NCI-H2196 (cell line): Measurements from ENCODE around the gene MB21D2.
"Not testable (repeated sequence)": the region's sequence is repeated elsewhere in the genome, so short reads cannot be mapped to it uniquely, and the experiment has no call there.

Experiments used
- DNase-seq: peaks from one replicate; lab custom pipeline; 2025; ENCODE audit not compliant: unreplicated experiment; lab: John Stamatoyannopoulos, UW

The MB21D2 gene

GRCh38 chr3:192817053-192817452 lies 100.6 kb downstream of the MB21D2 start:
- DNase-seq: no peak

GRCh38 chr3:192816351-192816750 lies 101.3 kb downstream of the MB21D2 start:
- peak; percentile 91 for DNase-seq

- DNase-seq: peak; percentile 84
Measured at GRCh38 chr3:192812743-192813383, 104.8 kb downstream of the MB21D2 start.

GRCh38 chr3:192805711-192806110 lies 111.9 kb downstream of the MB21D2 start:
- no peak for DNase-seq

GRCh38 chr3:192804502-192804901 lies 113.2 kb downstream of the MB21D2 start:
- no peak for DNase-seq

DNA sequence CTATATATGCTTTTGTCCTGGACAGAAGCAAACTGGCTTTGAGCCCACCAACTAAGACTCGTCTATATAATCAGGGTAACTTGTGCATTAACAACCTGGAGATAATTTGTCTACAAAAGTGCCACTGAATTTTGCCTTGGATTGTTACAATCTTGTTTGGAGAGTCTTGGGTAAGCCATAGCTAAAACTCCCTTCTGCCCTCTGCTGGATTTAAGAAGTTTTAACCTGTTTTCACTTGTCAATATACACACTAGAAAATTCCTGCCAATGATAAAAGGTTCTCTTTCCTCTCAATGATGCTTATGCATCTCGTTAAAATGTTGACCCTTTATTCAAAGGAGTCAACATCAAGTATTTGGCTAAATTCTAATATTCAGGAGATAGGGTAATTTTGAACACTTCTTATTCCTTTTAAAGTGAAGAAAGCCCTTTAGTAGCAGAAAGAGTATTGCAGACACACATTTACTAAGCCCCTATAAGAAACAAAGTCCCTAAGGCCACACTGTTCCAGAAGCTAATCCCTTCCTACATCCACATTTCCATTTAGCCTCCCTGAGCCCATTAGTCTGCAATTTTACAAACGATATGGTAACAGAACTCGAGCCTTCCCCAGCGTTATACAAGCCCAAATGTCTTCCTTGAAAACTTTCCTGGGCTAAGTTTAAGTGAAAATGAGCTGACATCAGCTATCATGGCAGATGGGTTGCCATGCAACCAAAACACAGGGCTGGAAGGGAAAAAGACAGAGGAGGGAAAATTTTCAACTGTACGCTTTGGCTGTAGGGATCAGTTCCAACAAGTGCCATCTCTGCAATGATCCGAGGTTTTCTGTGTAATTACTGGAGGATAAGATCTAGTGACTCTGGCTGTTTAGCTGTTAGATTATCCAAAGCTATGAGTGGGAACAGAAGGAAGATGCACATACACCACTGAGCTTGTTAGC lies 114.4 kb downstream of the MB21D2 start:
- DNase-seq: peak; percentile 69

DNA sequence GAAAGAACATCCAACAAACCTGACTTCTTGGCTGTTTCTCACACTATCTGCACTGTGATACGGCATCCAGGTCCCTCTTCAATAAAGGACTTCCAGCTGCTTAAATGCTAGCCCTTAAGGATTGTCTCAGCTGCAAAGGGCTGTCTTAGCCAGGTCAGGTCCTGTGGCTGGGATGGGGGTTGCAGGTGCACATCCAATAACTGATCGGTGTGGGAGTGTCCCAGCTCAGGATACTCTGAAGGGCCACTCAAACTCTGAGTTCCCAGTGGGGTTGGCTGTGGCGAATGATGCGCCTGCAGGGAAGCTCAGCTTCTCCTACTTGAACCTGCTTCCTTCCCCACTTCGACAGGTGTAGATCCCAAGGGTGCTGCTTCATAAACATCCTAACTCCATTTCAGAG lies 115.7 kb downstream of the MB21D2 start:
- DNase-seq: no peak

DNA sequence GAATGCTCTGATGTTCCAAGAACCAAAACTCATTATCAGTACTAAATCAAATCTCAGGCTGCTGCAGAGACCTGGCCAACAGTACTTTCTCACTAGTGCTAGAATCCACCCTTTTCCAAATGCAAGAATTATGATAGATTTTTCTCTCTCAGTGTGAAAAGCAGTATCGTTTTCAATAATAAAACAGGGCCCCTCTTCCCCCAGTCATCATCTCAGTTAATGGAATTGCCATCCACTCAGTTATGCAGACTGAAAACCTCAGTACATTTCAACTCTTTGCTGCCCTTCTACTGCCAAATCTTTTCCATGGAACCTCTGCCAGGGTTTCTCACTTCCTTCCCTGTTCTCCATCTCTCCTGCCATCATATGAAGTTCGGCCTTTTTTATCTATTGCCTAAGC lies 117.9 kb downstream of the MB21D2 start:
- no peak for DNase-seq

DNA sequence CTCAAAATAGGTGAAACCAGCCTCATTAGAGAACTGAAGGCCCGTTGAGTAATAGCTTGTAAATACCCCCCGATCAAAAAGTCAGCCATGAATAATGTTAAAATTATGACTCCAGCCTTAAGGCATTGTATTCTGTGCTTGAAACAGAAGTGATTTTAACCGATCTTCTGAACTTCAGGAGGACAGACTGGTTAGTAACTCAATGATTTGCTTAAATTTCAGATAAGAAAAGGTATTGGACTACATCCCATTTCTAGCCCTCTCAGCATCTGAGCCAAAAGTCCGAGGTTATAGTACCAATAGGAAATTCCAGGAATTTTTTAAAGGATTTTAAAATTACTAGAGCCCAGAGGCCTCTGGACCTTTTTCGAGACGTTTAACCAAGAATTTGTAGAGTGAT lies 122.6 kb downstream of the MB21D2 start:
- no peak for DNase-seq

DNA sequence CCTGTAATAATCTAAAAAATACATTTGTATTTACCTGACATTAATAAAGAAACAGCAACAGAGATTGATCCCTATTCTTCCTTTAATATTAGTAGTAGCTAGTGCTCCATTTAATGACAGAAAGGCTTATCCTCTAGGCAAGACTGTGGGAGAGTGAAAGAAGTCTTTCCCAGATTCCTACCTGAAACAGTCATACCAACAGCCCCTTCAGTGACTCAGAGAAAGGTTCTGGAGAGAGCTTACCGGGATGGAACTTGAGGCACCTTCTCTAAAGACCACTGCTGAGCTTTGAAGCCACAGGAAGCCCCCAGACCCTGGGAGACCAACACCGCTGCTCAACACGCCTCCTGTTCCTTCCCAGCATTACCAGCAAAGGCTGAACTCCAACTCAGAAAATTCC lies 123.4 kb downstream of the MB21D2 start:
- no peak for DNase-seq

DNA sequence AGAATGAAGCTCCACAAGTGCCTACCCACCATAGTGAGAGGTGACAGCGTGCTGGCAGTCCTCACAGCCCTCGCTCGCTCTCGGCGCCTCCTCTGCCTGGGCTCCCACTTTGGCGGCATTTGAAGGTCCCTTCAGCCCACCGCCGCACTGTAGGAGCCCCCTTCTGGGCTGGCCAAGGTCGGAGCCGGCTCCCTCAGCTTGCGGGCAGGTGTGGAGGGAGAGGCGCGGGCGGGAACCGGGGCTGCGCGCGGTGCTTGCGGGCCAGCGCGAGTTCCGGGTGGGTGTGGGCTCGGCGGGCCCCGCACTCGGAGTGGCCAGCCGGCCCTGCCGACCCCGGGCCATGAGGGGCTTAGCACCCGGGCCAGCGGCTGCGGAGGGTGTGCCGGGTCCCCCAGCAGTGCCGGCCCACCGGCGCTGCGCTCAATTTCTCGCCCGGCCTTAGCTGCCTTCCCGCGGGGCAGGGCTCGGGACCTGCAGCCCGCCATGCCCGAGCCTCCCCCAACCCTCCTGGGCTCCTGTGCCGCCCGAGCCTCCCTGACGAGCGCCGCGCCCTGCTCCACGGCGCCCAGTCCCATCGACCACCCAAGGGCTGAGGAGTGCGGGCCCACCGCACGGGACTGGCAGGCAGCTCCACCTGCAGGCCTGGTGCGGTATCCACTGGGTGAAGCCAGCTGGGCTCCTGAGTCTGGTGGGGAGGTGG lies 128.7 kb downstream of the MB21D2 start:
- not testable (repeated sequence) for DNase-seq

DNA sequence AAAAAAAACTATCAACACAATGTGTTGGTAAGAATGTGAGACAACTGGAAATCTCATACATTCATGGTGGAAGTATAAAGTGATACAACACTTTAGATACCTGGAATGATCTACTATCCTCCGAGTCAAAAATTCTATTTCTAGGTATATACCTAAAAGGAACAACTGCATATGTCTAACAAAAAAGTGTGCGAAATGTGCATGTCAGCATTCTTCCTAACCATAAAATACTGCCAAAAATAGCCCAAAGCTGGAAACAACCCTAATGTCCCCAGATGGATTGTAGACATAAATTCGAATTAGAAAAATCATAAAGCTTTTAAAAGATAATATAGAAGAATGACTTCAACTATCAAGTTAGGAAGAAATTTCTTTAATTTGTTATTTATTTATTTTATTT lies 139.1 kb downstream of the MB21D2 start:
- no peak for DNase-seq

DNA sequence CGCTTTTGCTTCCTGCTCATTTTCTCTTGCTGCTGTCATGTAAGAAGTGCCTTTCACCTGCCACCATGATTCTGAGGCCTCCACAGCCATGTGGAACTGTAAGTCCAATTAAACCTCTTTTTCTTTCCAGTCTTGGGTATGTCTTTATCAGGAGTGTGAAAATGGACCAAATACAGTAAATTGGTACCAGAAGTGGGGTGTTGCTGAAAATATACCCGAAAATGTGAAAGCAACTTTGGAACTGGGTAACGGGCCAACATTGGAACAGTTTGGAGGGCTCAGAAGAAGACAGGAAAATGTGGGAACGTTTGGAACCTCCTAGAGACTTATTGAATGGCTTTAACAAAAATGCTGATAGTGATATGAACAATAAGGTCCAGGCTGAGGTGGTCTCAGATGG lies 143.3 kb downstream of the MB21D2 start:
- DNase-seq: not testable (repeated sequence)

GRCh38 chr3:192772240-192772894 lies 145.3 kb downstream of the MB21D2 start:
- peak; percentile 52 for DNase-seq

GRCh38 chr3:192758654-192759053 lies 159.0 kb downstream of the MB21D2 start:
- no peak for DNase-seq

DNA sequence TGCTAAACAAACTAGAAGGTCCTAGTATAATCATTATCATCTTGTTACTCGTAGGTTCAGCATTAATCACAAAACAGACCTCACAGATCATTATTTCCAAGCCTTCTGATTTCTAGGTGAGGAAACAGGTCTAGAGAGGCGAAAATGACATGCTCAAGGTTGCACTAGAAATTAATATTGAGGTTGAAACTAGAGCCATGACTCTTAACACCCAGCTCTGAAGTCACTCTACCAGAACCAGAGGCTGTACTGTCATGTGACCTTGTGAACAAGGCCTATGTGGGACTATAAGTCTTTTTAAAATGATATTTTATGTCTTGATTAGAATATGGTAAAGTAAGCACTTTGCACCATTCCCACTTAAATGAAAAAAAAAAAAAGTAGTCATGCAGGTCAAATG lies 166.5 kb downstream of the MB21D2 start:
- no peak for DNase-seq

DNA sequence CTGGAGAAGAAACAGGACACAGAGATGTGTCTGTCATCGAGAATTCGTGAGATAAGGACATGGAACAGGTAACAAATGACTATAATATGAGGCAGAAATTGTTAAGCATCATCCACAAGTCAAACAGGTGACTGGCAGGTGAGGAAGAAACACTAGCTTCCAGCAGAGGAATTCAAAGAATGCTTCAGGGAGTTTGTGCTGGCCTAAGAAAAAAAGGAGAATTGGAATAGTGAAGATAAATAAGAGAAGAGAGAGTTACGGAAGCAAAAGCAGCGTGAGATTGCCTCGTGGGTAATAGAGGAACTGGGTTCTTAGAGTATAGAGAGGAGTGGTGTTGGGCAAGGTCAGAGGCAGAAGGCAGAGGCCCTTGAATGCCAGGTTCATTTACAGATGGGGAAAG lies 167.5 kb downstream of the MB21D2 start:
- no peak for DNase-seq

- DNase-seq: no peak
Measured at GRCh38 chr3:192747746-192748145, 169.9 kb downstream of the MB21D2 start.

DNA sequence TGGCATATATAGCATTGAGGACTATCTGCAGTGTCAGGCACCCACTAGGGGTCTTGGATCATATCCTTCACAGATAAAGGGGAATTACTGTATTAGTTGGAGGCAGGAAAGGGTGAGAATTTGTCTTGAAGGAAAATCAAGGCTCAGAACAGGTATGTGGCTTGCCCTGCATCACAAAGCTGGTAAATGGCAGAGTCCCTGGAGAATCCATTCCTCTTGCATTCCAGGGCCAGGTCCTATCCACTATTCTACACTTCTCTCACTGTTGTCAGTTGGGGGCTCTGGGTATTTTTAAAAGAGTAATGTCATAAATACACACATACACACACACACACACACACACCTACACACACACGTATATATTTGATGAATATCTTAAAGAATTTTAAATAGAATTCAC lies 170.5 kb downstream of the MB21D2 start:
- DNase-seq: no peak
